Astrocyte (in vitro differentiated cells and primary cell): ENCODE results near the gene NR3C1. TPM values are rescaled to one million over a fixed set of nuclear protein-coding genes. Genes with fewer than 3 reads are reported as not detected.
A peak's percentile ranks its signal among the peaks of the same experiment; 100 is the strongest.

Experiments used
- DNase-seq: peaks from one replicate; pipeline ENCODE4 v3.0.0-alpha.2; 2010; ENCODE audit warnings: low read depth
- FAIRE-seq: peaks from 2 replicates; lab custom pipeline; 2011; peaks lifted over from hg19 to GRCh38; lab: Jason Lieb, UNC
- H2AFZ ChIP-seq: 2 replicates; pipeline ENCODE4 v1.6.0; 2012; ENCODE audit warnings: low read depth, low read length, inconsistent platforms
- H3K27ac ChIP-seq: 2 replicates; pipeline ENCODE4 v1.5.1; 2011; ENCODE audit warnings: low read depth, low read length, inconsistent platforms
- H3K27me3 ChIP-seq: 2 replicates; pipeline ENCODE4 v1.6.0; 2011; ENCODE audit warnings: low read length, inconsistent platforms; ENCODE audit not compliant: insufficient read depth
- H3K36me3 ChIP-seq: 2 replicates; pipeline ENCODE4 v1.5.1; 2011; ENCODE audit warnings: low read length, inconsistent platforms; ENCODE audit not compliant: insufficient read depth
- H3K4me1 ChIP-seq: 2 replicates; pipeline ENCODE4 v1.5.1; 2011; ENCODE audit warnings: low read length, inconsistent platforms; ENCODE audit not compliant: insufficient read depth
- H3K4me2 ChIP-seq: 2 replicates; pipeline ENCODE4 v1.6.0; 2012; ENCODE audit warnings: low read length, inconsistent platforms
- H3K4me3 ChIP-seq: 2 replicates; pipeline ENCODE4 v1.5.1; 2011; ENCODE audit warnings: low read depth, mild to moderate bottlenecking, low read length, inconsistent platforms; ENCODE audit not compliant: insufficient read depth
- H3K79me2 ChIP-seq: 2 replicates; pipeline ENCODE4 v1.6.0; 2012; ENCODE audit warnings: mild to moderate bottlenecking, low read length, inconsistent platforms; ENCODE audit not compliant: insufficient read depth
- H3K9ac ChIP-seq: 2 replicates; pipeline ENCODE4 v1.6.0; 2012; ENCODE audit warnings: mild to moderate bottlenecking, low read length, inconsistent platforms
- H3K9me3 ChIP-seq: 2 replicates; pipeline ENCODE4 v1.5.1; 2012; ENCODE audit warnings: low read depth, mild to moderate bottlenecking, low read length, inconsistent platforms; ENCODE audit not compliant: insufficient read depth
- H4K20me1 ChIP-seq: 2 replicates; pipeline ENCODE4 v1.6.0; 2012; ENCODE audit warnings: low read length, inconsistent platforms; ENCODE audit not compliant: insufficient read depth
- H3K27ac Mint-ChIP-seq: one replicate; pipeline ENCODE4 v1.8.0; 2021; ENCODE audit warnings: mild to moderate bottlenecking, mixed read lengths; ENCODE audit not compliant: unreplicated experiment
- H3K27me3 Mint-ChIP-seq: one replicate; pipeline ENCODE4 v1.8.0; 2021; ENCODE audit warnings: low read depth, mixed read lengths; ENCODE audit not compliant: unreplicated experiment
- H3K36me3 Mint-ChIP-seq: one replicate; pipeline ENCODE4 v1.8.0; 2021; ENCODE audit warnings: low read depth, mixed read lengths; ENCODE audit not compliant: unreplicated experiment
- H3K4me1 Mint-ChIP-seq: one replicate; pipeline ENCODE4 v1.8.0; 2021; ENCODE audit warnings: low read depth, mixed read lengths; ENCODE audit not compliant: unreplicated experiment
- H3K4me3 Mint-ChIP-seq: one replicate; pipeline ENCODE4 v1.8.0; 2021; ENCODE audit warnings: mild to moderate bottlenecking, moderate library complexity, mixed read lengths; ENCODE audit not compliant: unreplicated experiment
- H3K9me3 Mint-ChIP-seq: one replicate; pipeline ENCODE4 v1.8.0; 2021; ENCODE audit warnings: mild to moderate bottlenecking, mixed read lengths; ENCODE audit not compliant: unreplicated experiment
- CTCF ChIP-seq: IDR thresholded peaks from 2 replicates; pipeline ENCODE4 v1.5.1; 2011; ENCODE audit warnings: low read depth, mild to moderate bottlenecking, inconsistent platforms, low read length, moderate library complexity; ENCODE audit not compliant: insufficient read depth
- EZH2 ChIP-seq: IDR thresholded peaks from 2 replicates; pipeline ENCODE4 v1.6.1; 2012; ENCODE audit warnings: mild to moderate bottlenecking, low read length, inconsistent platforms; ENCODE audit not compliant: insufficient read depth
- total RNA-seq: library from RNA; stranded (reverse); gene quantifications from 2 replicates; pipeline ENCODE4 v1.2.1, GENCODE V29; 2021

NR3C1 gene
- total RNA-seq, 1 donor from 2014 or later = 35.4 TPM

- Histone ChIP-seq H3K79me2 (no peaks in the 10 kb centered on the region), H3K9ac (no peak overlapping the region), H3K4me3 (no peak overlapping the region), H2AFZ (no peak overlapping the region), H3K4me1 (peaks cover 16% of the 10 kb centered on the region), H4K20me1 (no peaks in the 10 kb centered on the region), H3K9me3 (no peaks in the 10 kb centered on the region), H3K27ac (no peak overlapping the region), H3K36me3 (no peaks in the 10 kb centered on the region), H3K4me2 (no peak overlapping the region), H3K27me3 (no peaks in the 10 kb centered on the region)
- peaks cover 5% of the 10 kb centered on the region for H3K9me3 Mint-ChIP-seq
- peak; percentile 5 for FAIRE-seq
- TF ChIP-seq EZH2 (no peak), CTCF (no peak)
- H3K27ac Mint-ChIP-seq = no peak overlapping the region
- peaks cover 22% of the 10 kb centered on the region for H3K4me1 Mint-ChIP-seq
- no peak for DNase-seq
- no peak overlapping the region for H3K4me3 Mint-ChIP-seq
- no peaks in the 10 kb centered on the region for H3K27me3 Mint-ChIP-seq
- H3K36me3 Mint-ChIP-seq = no peaks in the 10 kb centered on the region
Measured at GRCh38 chr5:143234162-143234842, 169.2 kb downstream of the NR3C1 start.

GRCh38 chr5:143233031-143233430, 170.5 kb downstream of the NR3C1 start:
- H2AFZ ChIP-seq = no peak overlapping the region
- H3K27me3 Mint-ChIP-seq = no peaks in the 10 kb centered on the region

More at GRCh38 chr5:143233031-143233430, 170.5 kb downstream of the NR3C1 start:
- Histone ChIP-seq H3K4me1 (peaks cover 16% of the 10 kb centered on the region), H4K20me1 (no peaks in the 10 kb centered on the region), H3K79me2 (no peaks in the 10 kb centered on the region), H3K4me2 (no peak overlapping the region), H3K36me3 (no peaks in the 10 kb centered on the region), H3K27me3 (no peaks in the 10 kb centered on the region), H3K9me3 (no peaks in the 10 kb centered on the region), H3K4me3 (no peak overlapping the region), H3K9ac (no peak overlapping the region), H3K27ac (no peak overlapping the region)
- Mint-ChIP-seq H3K4me1 (peaks cover 22% of the 10 kb centered on the region), H3K4me3 (no peak overlapping the region), H3K27ac (no peak overlapping the region), H3K36me3 (no peaks in the 10 kb centered on the region), H3K9me3 (no peaks in the 10 kb centered on the region)
- DNase-seq (peak; percentile 37), FAIRE-seq (no peak)
- no peak for TF ChIP-seq EZH2
- no peak for TF ChIP-seq CTCF
